Activated CD8-positive, alpha-beta memory T cell treated with anti-CD3 and anti-CD28 coated beads, Interleukin-2, amount 50 U/mL, for 24 hours (primary cell): Measurements from ENCODE around the gene MDH2.
"Not testable (repeated sequence)": the region's sequence is repeated elsewhere in the genome, so short reads cannot be mapped to it uniquely, and the experiment has no call there.

ENCODE experiments used
- DNase-seq: peaks from one replicate; pipeline ENCODE4 v3.0.0-alpha.2; 2020; ENCODE audit errors: extremely low read depth

The MDH2 gene

DNA sequence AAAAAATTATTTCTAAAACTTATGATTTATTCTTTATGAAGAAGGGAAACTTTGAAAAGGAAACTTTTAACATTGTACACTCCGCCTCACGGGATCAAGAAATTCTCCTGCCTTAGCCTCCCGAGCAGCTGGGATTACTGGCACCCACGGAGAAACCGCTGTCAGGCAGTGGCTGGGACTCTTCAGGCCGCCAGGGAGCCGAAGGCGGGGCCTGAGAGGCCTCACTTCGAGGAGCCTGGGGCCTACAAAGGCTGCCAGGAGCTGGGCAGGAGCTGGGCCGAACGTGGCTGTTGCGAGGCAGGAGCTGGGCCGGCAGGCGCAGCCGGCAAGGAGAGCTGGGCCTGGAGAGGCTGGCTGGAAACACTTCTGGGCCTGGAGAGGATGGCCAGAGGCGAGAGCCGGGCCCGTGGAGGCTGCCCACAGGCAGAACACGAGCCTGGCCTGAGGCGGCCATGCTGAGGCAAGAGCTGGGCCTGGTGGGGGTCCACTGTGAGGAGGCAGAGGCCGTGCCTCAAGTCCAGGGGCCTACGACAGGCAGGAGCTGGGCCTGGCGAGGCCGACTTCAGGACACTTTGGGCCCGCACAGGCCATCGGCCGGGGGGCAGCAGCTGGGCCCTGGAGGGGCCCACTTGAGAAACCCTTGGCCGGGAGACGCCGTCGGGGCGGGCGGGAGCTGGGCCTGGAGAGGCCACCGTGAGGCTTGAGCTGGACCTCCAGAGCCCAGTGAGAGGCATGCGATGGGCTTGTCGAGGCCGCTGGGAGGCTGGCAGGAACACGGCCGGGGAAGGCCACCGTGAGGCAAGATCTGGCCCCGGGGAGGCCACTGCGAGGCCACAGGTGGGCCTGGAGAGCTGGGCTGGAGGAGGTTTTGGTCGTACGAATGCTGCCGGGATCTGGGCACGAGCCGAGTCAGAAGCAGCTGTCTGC, 23.7 kb downstream of the MDH2 start:
- DNase-seq: no peak

DNA sequence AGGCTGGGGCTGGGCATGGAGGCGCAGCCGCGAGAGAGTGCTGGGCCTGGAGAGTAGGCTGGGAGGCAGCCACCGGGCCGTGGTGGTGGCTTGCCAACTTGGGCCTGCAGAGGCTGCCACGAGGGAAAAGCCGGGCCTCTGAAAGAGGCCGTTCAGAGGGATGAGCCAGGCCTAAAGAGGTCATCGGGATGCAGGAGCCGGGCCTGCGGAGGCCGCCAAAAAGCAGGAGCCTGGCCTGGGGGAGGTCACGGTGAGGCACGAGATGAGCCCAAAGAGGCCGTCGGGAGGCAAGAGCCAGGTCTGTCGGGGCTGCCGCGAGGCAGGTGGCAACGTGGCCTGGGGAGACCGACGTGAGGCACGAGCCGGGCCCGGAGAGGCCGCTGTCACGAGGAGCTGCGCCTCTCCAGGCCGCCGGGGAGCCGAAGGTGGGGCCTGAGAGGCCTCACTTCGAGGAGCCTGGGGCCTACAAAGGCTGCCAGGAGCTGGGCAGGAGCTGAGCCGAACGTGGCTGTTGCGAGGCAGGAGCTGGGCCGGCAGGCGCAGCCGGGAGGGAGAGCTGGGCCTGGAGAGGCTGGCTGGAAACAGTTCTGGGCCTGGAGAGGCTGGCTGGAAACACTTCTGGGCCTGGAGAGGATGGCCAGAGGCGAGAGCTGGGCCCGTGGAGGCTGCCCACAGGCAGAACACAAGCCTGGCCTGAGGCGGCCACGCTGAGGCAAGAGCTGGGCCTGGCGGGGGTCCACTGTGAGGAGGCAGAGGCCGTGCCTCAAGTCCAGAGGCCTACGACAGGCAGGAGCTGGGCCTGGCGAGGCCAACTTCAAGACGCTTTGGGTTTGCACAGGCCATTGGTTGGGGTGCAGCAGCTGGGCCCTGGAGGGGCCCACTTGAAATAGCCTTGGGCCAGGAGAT, 24.6 kb downstream of the MDH2 start:
- no peak for DNase-seq

DNA sequence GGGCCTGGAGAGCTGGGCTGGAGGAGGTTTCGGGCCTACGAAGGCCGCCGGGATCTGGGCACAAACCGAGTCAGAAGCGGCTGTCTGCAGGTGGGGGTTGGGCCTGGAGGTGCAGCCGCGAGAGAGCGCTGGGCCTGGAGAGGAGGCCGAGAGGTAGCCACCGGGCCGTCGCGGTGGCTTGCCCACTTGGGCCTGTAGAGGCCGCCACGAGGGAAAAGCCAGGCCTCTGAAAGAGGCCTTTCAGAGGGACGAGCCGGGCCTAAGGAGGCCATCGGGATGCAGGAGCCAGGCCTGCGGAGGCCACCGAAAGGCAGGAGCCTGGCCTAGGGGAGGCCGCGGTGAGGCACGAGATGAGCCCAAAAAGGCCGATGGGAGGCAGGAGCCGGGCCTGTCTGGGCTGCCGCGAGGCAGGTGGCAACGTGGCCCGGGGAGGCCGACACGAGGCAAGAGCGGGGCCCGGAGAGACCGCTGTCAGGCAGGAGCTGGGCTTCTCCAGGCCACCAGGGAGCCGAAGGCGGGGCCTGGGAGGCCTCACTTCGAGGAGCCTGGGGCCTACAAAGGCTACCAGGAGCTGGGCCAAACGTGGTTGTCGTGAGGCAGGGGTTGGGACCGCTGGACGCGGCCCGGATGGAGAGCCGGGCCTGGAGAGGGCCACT, 25.6 kb downstream of the MDH2 start:
- no peak for DNase-seq

DNA sequence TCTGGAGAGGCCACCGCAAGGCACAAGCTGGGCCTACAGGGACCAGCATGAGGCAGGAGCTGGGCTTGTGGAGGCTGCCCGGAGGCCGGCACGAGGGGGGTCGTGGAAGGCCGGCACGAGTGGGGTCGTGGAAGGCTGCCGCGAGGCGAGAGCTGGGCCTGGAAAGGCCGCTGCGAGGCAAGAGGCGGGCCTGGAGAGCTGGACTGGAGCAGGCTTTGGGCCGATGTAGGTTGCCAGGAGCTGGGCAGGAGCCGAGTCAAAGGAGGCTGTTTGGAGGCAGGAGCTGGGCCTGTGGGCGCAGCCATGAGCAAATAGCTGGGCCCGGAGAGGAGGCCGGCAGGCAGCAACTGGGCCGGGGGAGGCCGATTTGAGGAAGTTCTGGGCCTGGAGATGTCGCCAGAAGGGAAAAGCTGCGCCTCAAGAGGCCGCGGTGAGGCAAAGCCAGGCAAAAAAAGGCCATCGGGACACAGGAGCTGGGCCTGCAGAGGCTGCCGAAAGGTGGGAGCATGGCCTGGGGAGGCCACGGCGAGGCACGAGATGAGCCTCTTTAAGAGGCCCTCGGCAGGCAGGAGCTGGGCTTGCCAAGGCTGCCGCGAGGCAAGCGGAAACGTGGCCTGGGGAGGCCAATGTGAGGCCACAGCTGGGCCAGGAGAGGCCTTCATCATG, 26.5 kb downstream of the MDH2 start:
- no peak for DNase-seq

DNA sequence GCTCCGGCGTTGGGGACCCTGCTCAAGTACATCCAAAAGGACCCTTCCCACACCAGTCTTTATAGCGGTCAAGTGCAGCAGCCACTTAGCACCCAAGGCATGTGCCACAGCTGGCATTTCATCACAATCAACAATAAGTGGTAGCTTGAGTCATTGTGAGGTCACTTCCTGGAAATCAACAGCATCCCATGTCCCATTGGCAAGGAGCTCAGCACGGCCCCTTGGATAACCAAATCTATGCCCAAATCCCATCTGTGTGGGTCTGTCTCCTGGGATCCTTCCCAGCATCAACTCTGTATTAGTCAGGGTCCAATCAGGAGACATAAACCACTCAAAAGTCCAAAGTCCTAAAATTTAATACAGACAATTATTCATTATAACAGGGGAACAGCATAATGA, 27.1 kb downstream of the MDH2 start:
- DNase-seq: no peak

DNA sequence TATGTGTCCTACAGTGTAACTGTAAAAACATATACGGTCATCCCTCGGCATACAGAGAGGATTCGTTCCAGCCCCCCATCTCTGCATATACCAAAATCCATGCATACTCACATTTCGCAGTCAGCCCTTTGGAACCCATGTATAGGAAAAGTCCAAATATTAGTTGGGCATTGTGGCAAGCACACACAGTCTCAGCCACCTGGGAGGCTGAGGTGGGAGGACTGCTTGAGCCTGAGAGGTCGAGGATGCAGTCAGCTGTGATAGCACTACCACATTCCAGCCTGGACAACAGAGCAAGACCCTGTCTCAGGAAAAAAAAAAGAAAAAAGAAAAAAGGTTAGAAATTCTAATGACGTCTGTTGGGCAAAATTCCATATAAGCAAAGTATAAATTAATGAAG, 29.1 kb downstream of the MDH2 start:
- DNase-seq: no peak

DNA sequence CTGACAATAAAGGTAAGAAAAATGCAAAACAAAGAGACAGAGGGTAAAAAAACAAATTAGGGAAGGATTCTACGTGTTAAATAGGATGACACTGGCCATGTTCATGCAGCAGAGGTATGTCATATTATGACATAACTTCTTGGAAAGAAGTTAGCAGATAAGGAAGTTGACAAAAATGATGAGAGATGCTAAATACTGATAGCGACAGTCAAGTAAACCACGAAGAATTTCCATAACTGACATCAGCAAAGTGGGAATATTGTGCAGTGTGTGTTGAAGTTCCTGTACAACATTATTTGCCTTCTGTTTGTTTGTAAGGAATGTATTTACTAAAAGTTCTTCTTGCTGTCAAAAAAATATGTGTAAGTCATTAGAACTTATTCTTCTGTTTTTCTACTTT, 29.5 kb downstream of the MDH2 start:
- DNase-seq: no peak

DNA sequence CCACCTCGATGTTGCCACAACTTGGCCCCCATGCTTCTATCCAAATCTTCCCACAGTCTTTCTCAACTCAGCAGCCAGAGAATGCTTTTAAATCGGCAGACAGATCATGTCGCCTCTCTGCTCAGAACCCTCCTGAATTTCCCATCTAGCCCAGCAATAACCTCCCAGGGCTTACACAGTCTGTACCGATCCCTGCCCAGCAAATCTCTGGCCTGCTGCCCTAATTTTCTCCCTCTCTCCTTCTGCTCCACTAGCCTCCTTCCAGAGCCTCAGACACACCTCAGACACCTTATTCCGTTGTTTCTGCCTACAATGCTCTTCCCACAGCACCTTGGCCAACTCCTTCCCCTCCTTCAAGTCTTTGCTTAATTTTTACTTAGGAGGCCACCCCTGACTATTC, 32.3 kb downstream of the MDH2 start:
- no peak for DNase-seq

DNA sequence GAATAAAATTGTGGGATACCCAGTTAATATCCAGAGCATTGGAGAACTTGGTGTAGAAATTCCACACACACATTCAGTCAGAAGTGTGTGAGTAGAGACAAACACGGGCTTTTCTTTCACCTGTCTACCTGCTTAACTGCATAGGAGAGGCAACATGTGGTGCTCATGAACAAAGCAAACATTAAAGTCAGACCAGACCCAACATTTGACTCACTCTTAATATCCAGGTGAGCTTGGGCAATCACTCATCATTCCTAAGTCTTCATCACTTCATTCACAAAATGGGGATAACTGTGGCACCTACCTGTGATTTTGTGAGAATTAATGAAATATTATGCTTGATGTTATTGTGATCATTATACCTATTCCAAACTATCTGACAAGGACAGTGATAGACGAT, 36.2 kb downstream of the MDH2 start:
- DNase-seq: not testable (repeated sequence)

DNA sequence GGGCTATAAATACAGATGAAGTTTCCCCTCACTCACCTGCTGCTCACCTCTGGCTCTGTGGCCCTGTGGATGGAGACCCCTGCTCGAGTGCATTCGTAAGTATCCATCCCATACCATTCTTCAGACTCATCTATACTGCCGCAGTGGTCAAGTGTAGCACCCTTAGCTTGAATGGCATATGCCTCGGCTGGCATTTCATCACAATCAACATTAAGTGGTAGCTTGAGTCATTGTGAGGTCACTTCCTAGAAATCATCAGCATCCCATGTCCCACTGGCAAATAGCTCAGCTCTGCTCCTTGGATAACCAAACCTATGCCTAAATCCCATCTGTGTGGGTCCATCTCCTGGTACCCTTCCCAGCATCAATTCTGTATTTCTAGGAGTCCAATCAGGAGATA, 38.2 kb downstream of the MDH2 start:
- no peak for DNase-seq

DNA sequence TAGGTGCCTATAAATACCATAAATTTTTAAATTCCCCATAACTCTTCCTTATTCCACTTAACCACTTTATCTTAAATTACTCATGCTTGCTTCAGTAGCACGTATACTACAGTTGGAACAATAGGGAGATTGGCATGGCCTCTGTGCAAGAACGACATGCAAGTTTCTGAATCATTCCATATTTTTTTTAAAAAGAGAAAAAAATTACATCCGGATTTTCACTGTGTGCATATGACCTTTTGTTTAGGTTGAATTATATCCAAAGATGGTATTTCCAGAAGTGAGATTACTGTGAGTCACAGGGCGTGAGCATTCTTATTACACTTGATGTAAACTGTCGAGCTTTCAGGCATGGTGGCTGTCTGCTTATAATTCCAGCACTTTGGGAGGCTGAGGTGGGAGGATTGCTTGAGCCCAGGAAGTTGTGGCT, 39.5 kb downstream of the MDH2 start:
- DNase-seq: not testable (repeated sequence)

DNA sequence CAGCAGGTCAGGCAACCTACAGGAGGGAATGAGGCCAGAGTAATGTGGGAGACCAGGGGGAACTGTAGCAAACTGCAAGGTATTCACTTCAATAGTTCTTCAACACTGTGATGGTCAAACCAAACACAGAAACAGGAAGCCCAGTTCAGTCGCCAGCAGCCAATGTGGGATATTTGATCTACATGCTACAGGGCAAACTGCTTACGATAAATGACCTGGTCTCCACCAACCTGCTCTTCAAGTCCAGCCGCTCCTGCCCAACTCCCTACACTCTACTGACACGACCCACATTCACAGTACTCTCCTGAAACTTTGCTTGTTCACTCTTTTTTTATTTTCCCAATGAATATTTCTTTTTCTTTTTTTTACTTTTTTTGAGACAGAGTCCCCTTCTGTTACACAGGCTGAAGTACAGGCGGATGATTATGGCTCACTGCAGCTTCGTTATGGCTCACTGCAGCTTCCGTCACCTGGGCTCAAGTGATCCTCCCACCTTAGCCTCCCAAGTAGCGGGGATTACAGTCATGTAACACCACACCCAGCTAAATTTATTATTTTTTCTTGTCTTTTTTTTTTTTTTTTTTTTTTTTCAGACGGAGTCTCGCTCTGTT, 42.1 kb downstream of the MDH2 start:
- DNase-seq: no peak

DNA sequence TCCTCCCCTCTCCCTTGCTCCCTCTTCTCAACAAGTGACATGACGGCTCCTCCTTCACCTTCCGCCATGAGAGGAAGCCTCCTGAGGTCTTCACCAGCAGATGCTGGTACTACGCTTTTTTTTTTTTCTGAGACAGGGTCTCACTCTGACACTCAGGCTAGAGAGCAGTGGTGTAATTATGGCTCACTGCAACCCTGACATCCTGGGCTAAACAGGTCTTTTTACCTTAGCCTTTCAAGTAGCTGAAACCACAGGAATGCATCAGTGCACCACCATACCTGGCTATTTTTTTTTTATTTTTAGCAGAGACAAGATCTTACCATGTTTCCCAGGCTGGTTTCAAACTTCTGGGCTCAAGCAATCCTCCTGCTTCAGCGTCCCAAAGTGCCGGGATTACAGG, 43.6 kb downstream of the MDH2 start:
- no peak for DNase-seq

DNA sequence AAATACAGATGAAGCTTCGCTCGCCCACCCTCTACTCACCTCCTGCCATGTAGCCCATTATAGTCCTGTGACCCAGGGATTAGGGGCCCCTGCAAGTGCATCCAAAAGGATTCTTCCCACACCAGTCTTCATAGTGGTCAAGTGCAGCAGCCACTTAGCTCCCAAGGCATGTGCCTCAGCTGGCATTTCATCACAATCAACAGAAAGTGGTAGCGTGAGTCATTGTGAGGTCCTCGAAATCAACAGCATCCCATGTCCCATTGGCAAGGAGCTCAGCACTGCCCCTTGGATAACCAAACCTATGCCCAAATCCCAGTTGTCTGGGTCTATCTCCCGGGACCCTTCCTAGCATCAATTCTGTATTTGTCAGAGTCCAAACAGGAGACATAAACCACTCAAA, 45.6 kb downstream of the MDH2 start:
- DNase-seq: not testable (repeated sequence)

DNA sequence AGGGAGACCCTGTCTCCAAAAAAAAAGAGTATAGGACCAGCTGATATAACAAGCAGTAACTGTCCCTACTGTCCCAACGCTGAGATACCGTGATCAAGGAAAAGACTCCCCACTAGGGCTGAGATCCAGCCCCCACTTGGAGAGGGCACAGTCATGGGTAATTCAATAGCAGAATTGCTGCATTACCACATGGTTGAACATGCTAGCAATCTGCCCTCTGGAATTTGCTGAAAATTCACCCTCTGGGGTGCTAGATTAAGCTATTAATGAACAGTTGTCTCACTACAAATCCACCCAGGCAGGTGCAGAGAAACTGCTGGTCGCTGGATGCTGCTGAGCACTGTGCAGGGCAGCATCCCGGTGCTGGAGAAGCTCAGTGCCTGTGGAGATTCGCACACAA, 46.4 kb downstream of the MDH2 start:
- DNase-seq: not testable (repeated sequence)

DNA sequence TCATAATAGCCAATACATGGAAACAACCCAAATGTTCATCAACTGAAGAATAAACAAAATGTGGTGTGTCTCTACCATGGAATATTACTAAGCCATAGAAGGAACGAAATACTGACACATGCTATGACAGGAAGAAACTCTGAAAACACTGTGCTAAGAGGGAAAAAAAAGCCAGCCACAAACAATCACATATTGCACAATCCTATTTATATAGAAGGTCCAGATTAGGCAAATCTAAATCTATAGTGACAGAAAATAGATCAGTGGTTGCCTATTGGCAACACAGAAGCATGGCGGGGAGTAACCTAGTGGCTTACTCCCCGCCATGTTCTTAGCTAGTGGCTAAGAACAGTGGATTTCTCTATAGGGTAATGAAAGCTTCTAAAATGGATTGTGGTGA, 48.0 kb downstream of the MDH2 start:
- no peak for DNase-seq

DNA sequence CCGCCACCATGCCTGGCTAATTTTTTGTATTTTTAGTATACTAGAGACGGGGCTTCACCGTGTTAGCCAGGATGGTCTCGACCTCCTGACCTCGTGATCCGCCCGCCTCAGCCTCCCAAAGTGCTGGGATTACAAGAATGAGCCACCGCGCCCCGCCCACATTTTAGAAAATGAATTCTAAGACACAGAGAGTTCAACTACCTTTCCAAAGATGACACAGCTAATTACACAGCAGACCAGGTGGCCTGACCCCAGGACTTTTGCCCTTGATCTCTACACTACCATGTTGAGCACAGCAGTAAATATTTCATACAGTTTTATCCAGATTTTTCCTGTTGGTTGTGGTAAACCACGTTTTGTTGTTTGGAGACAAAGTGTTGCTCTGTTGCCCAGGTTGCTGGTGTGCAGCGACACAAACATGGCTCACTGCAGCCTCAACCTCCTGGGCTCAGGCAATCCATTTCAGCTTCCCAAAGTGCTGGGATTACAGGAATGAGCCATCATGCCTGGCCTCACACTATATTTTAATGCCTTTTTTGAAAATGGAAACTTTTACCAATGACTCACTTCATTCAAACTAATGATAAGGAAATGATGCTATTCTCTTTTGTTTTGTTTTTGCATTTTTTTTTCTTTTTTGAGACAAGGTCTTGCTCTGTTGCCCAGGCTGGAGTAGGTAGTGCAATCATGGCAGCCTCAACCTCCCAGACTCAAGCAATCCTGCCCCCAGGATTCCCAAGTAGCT, 54.0 kb downstream of the MDH2 start:
- DNase-seq: not testable (repeated sequence)

DNA sequence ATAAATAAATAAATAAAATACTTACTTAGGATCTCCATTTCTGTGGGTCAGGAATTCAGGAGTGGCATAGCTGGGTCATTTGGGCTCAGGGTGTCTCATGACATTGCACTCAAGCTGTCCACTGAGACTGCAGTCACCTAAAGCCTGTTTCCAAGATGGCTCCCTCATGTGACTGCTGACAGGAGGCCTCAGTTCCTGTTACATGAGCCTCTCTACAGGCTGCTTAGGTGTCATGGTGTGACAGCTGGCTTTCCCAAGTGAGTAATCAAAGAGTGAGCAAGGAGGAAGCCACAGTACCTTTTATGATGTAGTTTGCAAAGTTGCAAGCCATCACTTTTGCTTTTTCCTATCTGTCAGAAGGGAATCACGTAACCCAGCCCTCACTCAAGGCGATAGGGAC, 55.9 kb downstream of the MDH2 start:
- not testable (repeated sequence) for DNase-seq

DNA sequence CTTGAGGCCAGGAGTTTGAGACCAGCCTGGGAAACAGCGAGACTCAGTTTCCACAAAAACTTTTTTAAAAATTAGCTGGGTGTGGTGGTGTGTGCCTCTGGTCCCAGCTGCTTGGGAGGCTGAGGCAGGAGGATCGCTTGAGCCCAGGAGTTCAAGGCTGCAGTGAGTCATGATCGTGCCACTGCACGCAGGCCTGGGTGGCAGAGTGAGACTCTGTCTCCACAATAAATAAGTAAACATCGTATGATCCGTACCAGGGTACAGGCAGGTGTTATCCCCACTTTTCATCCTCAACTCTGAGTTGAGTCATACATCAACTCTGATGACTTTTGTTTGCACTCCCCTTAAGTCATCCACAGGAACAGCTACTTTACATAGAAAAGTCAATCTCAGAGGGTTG, 58.2 kb downstream of the MDH2 start:
- not testable (repeated sequence) for DNase-seq

DNA sequence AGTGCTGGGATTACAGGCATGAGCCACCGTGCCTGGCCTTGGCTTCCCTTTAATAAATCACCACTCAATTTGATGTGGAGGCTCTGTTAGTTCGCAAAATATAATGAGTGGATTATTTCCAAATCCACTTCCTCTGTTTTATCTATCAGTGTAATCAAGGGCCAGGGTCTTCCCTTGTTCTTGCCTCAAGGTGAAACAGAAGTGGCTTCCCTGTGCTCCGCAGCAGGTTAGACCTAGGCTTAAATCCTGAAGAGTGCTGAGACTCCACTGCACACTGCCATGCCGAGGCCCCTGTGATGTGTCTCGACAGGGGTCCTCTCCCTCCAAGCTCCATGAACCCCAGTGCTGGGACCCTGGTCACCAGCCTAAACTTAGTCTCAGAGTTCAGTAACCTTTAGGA, 59.0 kb downstream of the MDH2 start:
- DNase-seq: no peak
